CD4-positive, alpha-beta T cell (primary cell): ENCODE measurements around the gene RTKN2. TPM values are rescaled to one million over a fixed set of nuclear protein-coding genes. Genes with fewer than 3 reads are reported as not detected.

Source experiments
- ATAC-seq: fragments of 200-7000 bp; cut with Tn5 transposase; one replicate; pipeline ENCODE4 v1.10.0; 2022; ENCODE audit warnings: mild to moderate bottlenecking; ENCODE audit not compliant: poor library complexity
- CTCF ChIA-PET: fragments of 350-600 bp; sonication (Branson Sonifier 250); formaldehyde crosslinking; loops from one replicate; lab custom pipeline; 2021; ENCODE audit warnings: antibody characterized with exemption, inconsistent platforms; lab: Charles Lee
- POLR2A ChIA-PET: fragments of 350-600 bp; sonication (Branson Sonifier 250); formaldehyde crosslinking; loops from one replicate; lab custom pipeline; 2021; ENCODE audit warnings: antibody characterized with exemption, inconsistent platforms; lab: Charles Lee
- DNase-seq, 14 experiments: peaks; one replicate each; pipeline ENCODE4 v3.0.0-alpha.2; 2013 to 2020; ENCODE audit warnings: mixed read lengths in 2 of 14
- H3K27ac ChIP-seq, 2 donors: one replicate each; pipeline versions ENCODE4 v1.5.1 to v1.7.0; 2013; ENCODE audit warnings: low read length in 2 of 2, low read depth in 1 of 2, mild to moderate bottlenecking in 1 of 2
- H3K27me3 ChIP-seq, 2 experiments: 1 replicate in 1 of 2; 2 replicates in 1 of 2; pipeline versions ENCODE4 v1.6.1 to v1.7.0; 2013; ENCODE audit warnings: low read length in 2 of 2, control low read depth in 1 of 2, mild to moderate bottlenecking in 1 of 2, moderate library complexity in 1 of 2; ENCODE audit not compliant: insufficient read depth in 2 of 2, control insufficient read depth in 1 of 2
- H3K36me3 ChIP-seq: one replicate; pipeline ENCODE4 v1.6.1; 2013; ENCODE audit warnings: low read length, control low read depth; ENCODE audit not compliant: insufficient read depth
- H3K4me1 ChIP-seq: one replicate; pipeline ENCODE4 v1.6.1; 2013; ENCODE audit warnings: low read length, control low read depth; ENCODE audit not compliant: insufficient read depth
- H3K4me3 ChIP-seq: one replicate; pipeline ENCODE4 v1.5.1; 2013; ENCODE audit warnings: mild to moderate bottlenecking, low read length, moderate library complexity
- H3K9me3 ChIP-seq, 2 experiments: 1 replicate in 1 of 2; 2 replicates in 1 of 2; pipeline versions ENCODE4 v1.6.1 to v1.7.0; 2013; ENCODE audit warnings: low read length in 2 of 2, mild to moderate bottlenecking in 2 of 2, control low read depth in 1 of 2, moderate library complexity in 1 of 2; ENCODE audit not compliant: control insufficient read depth in 1 of 2, insufficient read depth in 1 of 2
- H3K27ac Mint-ChIP-seq: one replicate; pipeline ENCODE4 v1.8.0; 2020; ENCODE audit warnings: mixed read lengths
- H3K27me3 Mint-ChIP-seq: one replicate; pipeline ENCODE4 v1.8.0; 2021; ENCODE audit warnings: mixed read lengths
- H3K36me3 Mint-ChIP-seq: one replicate; pipeline ENCODE4 v1.8.0; 2021; ENCODE audit warnings: low read depth, mixed read lengths
- H3K4me1 Mint-ChIP-seq: one replicate; pipeline ENCODE4 v1.8.0; 2021; ENCODE audit warnings: low read depth, mixed read lengths
- H3K4me3 Mint-ChIP-seq: one replicate; pipeline ENCODE4 v1.8.0; 2020; ENCODE audit warnings: mild to moderate bottlenecking, mixed read lengths
- H3K9me3 Mint-ChIP-seq: one replicate; pipeline ENCODE4 v1.8.0; 2020; ENCODE audit warnings: mixed read lengths
- intact Hi-C, 2 experiments: fragments of 100-400 bp; cut with DNase I in 1 of 2; cut with micrococcal nuclease in 1 of 2; formaldehyde crosslinking; loops; one replicate each; pipeline versions ENCODE4 v1.15.1 to v1.9.0; 2023 to 2025; cut with DNase I, micrococcal nuclease
- total RNA-seq, 174 experiments: library from RNA in 2 of 174; stranded (reverse) in 2 of 174; gene quantifications; one replicate each; pipeline ENCODE4 v1.2.3 and lab custom pipeline; 2021 to 2026
- TF ChIP-seq, protein P1 (sequence below): fragments of 200-600 bp; IDR thresholded peaks from one replicate; pipeline ENCODE4 v1.8.0; 2022; ENCODE audit warnings: antibody characterized with exemption, mild to moderate bottlenecking

RTKN2 gene
- total RNA-seq, 2 experiments from 2014 or later: 3.7 to 3.9 TPM

DNA sequence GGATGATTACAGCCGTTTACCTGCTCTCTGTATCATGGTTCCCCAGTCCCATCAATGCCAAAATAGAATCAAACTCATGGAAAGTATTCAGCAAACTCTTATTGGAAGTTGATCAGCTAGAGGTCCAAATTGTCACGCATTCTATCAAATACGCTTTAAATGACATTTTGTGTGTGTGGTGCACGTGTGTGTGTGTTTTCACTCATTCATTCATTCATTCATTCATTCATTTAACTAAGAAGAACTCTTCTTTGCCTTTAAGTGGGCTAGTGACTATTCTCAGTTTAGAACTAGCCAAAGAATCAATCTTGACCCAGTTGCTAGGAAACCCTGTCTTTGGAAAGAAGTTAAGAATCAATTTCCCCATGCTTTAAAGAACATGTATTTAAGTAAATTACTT lies 102.8 kb downstream of the RTKN2 start:
- no peaks in the 10 kb centered on the region for H3K9me3 Mint-ChIP-seq
- ChIA-PET POLR2A (no interaction called here), CTCF (no interaction called here)
- Histone ChIP-seq H3K9me3 (no peaks in the 10 kb centered on the region), H3K4me1 (peaks cover 4% of the 10 kb centered on the region), H3K27ac (no peak overlapping the region), H3K36me3 (no peaks in the 10 kb centered on the region), H3K4me3 (no peak overlapping the region), H3K27me3 (no peaks in the 10 kb centered on the region)
- intact Hi-C loops: no loop called here
- peaks cover 6% of the 10 kb centered on the region for H3K4me1 Mint-ChIP-seq
- no peaks in the 10 kb centered on the region for H3K36me3 Mint-ChIP-seq
- no peaks in the 10 kb centered on the region for H3K27me3 Mint-ChIP-seq
- no peak overlapping the region for H3K4me3 Mint-ChIP-seq
- no peak for ATAC-seq
- TF ChIP-seq, protein P1, sequence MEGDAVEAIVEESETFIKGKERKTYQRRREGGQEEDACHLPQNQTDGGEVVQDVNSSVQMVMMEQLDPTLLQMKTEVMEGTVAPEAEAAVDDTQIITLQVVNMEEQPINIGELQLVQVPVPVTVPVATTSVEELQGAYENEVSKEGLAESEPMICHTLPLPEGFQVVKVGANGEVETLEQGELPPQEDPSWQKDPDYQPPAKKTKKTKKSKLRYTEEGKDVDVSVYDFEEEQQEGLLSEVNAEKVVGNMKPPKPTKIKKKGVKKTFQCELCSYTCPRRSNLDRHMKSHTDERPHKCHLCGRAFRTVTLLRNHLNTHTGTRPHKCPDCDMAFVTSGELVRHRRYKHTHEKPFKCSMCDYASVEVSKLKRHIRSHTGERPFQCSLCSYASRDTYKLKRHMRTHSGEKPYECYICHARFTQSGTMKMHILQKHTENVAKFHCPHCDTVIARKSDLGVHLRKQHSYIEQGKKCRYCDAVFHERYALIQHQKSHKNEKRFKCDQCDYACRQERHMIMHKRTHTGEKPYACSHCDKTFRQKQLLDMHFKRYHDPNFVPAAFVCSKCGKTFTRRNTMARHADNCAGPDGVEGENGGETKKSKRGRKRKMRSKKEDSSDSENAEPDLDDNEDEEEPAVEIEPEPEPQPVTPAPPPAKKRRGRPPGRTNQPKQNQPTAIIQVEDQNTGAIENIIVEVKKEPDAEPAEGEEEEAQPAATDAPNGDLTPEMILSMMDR: no peak
- no peak overlapping the region for H3K27ac Mint-ChIP-seq
- DNase-seq: no peak

DNA sequence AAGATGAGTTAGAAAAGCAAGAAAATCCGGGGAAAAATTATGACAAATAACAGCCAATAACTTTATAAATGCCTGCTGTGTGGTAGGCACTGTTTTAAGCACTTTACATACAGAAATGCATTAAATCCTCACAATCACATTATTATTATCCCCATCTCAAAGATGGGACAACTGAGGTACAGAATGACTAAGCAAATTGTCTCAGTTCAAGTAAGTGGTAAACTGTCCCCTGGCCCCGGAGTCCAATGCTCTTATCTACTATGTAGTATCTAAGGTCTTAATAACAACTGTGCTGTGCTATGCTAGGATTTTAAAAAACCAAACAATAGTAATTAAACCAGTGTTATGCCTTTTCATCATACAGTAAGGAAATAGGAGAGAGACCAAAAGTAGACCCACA lies 105.6 kb downstream of the RTKN2 start:
- no peaks in the 10 kb centered on the region for H3K27me3 Mint-ChIP-seq
- peaks cover 4% of the 10 kb centered on the region for H3K4me1 ChIP-seq
- intact Hi-C loops: no loop called here
- H3K9me3 ChIP-seq: no peaks in the 10 kb centered on the region
- ATAC-seq (no peak), DNase-seq (no peak)
- TF ChIP-seq, protein P1: no peak
- no peak overlapping the region for H3K4me3 ChIP-seq
- H3K36me3 Mint-ChIP-seq: no peaks in the 10 kb centered on the region
- H3K27me3 ChIP-seq: no peaks in the 10 kb centered on the region
- CTCF ChIA-PET: interaction anchor here (0.5 kb wide), 1 partner anchor 366 kb away, joined by 4 read pairs; no protein-coding TSS in a partner anchor
- no peak overlapping the region for H3K4me3 Mint-ChIP-seq
- H3K9me3 Mint-ChIP-seq: no peaks in the 10 kb centered on the region
- POLR2A ChIA-PET: no interaction called here
- no peaks in the 10 kb centered on the region for H3K36me3 ChIP-seq
- peaks cover 29% of the 10 kb centered on the region for H3K4me1 Mint-ChIP-seq
- H3K27ac Mint-ChIP-seq: no peak overlapping the region
- no peak overlapping the region for H3K27ac ChIP-seq

DNA sequence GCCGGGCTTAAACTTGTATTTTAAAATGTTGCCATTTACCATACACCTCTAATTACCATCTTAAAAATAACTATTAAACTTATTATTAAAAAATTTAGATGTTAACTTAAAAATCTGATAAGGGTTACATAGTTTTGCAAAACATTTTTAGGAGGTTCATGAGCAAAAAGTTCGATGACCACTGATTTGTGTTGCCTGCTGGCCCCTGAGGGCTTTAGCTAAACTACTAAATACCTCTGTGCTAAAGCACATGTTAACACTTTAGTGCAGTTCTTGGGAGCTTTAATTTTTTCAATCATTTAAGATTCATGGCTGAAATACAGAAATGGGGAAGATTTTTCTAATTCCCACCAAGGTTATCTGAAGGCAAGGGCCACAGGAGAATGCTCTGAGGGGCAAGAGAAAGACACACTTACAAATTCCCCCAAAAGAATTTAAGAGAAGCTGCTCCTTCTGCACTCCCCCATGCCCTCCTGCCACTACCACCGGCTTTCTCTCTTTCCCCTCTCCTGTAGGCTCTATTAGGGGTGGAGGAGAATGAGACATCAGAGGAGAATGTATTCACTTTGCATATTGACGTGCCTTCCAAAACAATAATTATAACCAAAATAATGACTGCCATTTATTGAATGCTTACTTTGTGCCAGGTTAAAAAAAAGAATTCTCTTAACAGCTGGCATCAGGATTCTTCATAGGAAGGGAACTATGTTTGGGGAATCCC lies 106.2 kb downstream of the RTKN2 start:
- intact Hi-C loops: no loop called here
- ChIA-PET POLR2A (no interaction called here), CTCF (interaction anchor here (0.5 kb wide), 1 partner anchor 366 kb away, joined by 4 read pairs; no protein-coding TSS in a partner anchor)
- ATAC-seq (no peak), DNase-seq (no peak)
- H3K27me3 Mint-ChIP-seq: no peaks in the 10 kb centered on the region
- no peaks in the 10 kb centered on the region for H3K9me3 Mint-ChIP-seq
- Histone ChIP-seq H3K9me3 (no peaks in the 10 kb centered on the region), H3K27ac (no peak overlapping the region), H3K27me3 (no peaks in the 10 kb centered on the region), H3K36me3 (no peaks in the 10 kb centered on the region), H3K4me3 (no peak overlapping the region), H3K4me1 (peaks cover 4% of the 10 kb centered on the region)
- H3K4me1 Mint-ChIP-seq: peaks cover 29% of the 10 kb centered on the region
- H3K36me3 Mint-ChIP-seq: no peaks in the 10 kb centered on the region
- TF ChIP-seq, protein P1: no peak
- H3K27ac Mint-ChIP-seq: no peak overlapping the region
- no peak overlapping the region for H3K4me3 Mint-ChIP-seq
